A673 (cell line): Measurements from ENCODE around the gene VPS8.

Experiments
- CTCF ChIP-seq: fragments of 300-800, 200-600 bp; sonication (generic); conservative IDR thresholded peaks from 2 replicates; pipeline ENCODE4 v1.5.1; 2017; ENCODE audit warnings: low read depth, mild to moderate bottlenecking, antibody characterized with exemption, low read length, moderate library complexity, mixed read lengths
- EZH2 ChIP-seq: fragments of 200-600 bp; sonication (generic); IDR thresholded peaks from 2 replicates; pipeline ENCODE4 v1.6.1; 2017; ENCODE audit warnings: borderline replicate concordance, low read depth, mild to moderate bottlenecking, mixed read lengths, antibody characterized with exemption, low read length; ENCODE audit not compliant: poor library complexity, severe bottlenecking

- TF ChIP-seq CTCF, result no peak
- no peak for TF ChIP-seq EZH2
Measured at GRCh38 chr3:184850201-184850600, 38.2 kb downstream of the VPS8 start.
